Activated CD8-positive, alpha-beta memory T cell treated with anti-CD3 and anti-CD28 coated beads for 36 hours (primary cell): ENCODE results near the gene FAM110D. TPM values are rescaled to one million over a fixed set of nuclear protein-coding genes. Genes with fewer than 3 reads are reported as not detected.

Experiments
- CTCF ChIA-PET: fragments of 350-600 bp; sonication (Branson Sonifier 250); formaldehyde crosslinking; loops from one replicate; lab custom pipeline; 2021; ENCODE audit warnings: antibody characterized with exemption; lab: Charles Lee
- POLR2A ChIA-PET: fragments of 350-600 bp; sonication (Branson Sonifier 250); formaldehyde crosslinking; loops from one replicate; lab custom pipeline; 2021; ENCODE audit warnings: antibody characterized with exemption; lab: Charles Lee
- total RNA-seq, 2 experiments: library from RNA; stranded (reverse); gene quantifications; one replicate each; pipeline ENCODE4 v1.2.3, GENCODE V29; 2021

Gene FAM110D
- total RNA-seq, 2 experiments from 2014 or later: not detected

GRCh38 chr1:26197813-26198212 is 38.9 kb downstream of the FAM110D start:
- POLR2A ChIA-PET: no interaction called here
- CTCF ChIA-PET: no interaction called here

- POLR2A ChIA-PET: no interaction called here
- CTCF ChIA-PET: interaction anchor here (1.4 kb wide), 1 partner anchor 33 kb away, joined by 5 read pairs; the partner anchor contains the start of gene CEP85
These were observed 41.5 kb downstream of the FAM110D start for GRCh38 chr1:26200413-26200812.

- ChIA-PET CTCF (interaction anchor here (0.6 to 2.3 kb wide), 3 partner anchors 30 to 118 kb away, joined by 3 to 6 read pairs (median 3); partner anchors contain the start of gene CEP85), POLR2A (no interaction called here)
These were observed 44.9 kb downstream of the FAM110D start for GRCh38 chr1:26203642-26204318.

- POLR2A ChIA-PET: no interaction called here
- CTCF ChIA-PET: interaction anchor here (0.6 to 1.8 kb wide), 2 partner anchors 24 to 186 kb away, joined by 4 to 5 read pairs; partner anchors contain the start of gene CEP85
These were observed 51.4 kb downstream of the FAM110D start for GRCh38 chr1:26210147-26210870.

GRCh38 chr1:26212726-26213125 is 53.8 kb downstream of the FAM110D start:
- ChIA-PET CTCF (interaction anchor here (0.6 kb wide), 1 partner anchor 17 kb away, joined by 5 read pairs; no protein-coding TSS in a partner anchor), POLR2A (interaction anchor here (0.8 kb wide), 1 partner anchor 11 kb away, joined by 3 read pairs; no protein-coding TSS in a partner anchor)

GRCh38 chr1:26213335-26213905 is 54.5 kb downstream of the FAM110D start:
- POLR2A ChIA-PET: interaction anchor here (0.7 kb wide), 1 partner anchor 22 kb away, joined by 3 read pairs; no protein-coding TSS in a partner anchor

More at GRCh38 chr1:26213335-26213905, 54.5 kb downstream of the FAM110D start:
- CTCF ChIA-PET: no interaction called here

Other genes starting within 250 kb of the FAM110D start
- 1 to 10 TPM; 8.2 to 10.0 TPM for gene PAFAH2, start 161.0 kb upstream of the FAM110D start, total RNA-seq
- not detected for gene EXTL1, start 137.3 kb upstream of the FAM110D start, total RNA-seq
- gene SLC30A2, start 113.0 kb upstream of the FAM110D start, total RNA-seq: not detected
- gene TRIM63, start 91.4 kb upstream of the FAM110D start, total RNA-seq: not detected
- gene PDIK1L, start 47.3 kb upstream of the FAM110D start, total RNA-seq: 10 to 100 TPM; 15.4 to 15.7 TPM
- gene C1orf232, start 9.9 kb downstream of the FAM110D start, total RNA-seq: not detected
- gene ZNF593, start 10.8 kb downstream of the FAM110D start, total RNA-seq: 10 to 100 TPM; 84.2 to 84.8 TPM
- not detected for gene ZNF593OS, start 12.8 kb downstream of the FAM110D start, total RNA-seq
- gene CNKSR1, start 18.4 kb downstream of the FAM110D start, total RNA-seq: 1 to 10 TPM in 1 of 2 experiments, under 1 TPM in 1; 0.84 to 1.1 TPM
- gene CATSPER4, start 31.5 kb downstream of the FAM110D start, total RNA-seq: not detected
- gene CEP85, start 75.1 kb downstream of the FAM110D start, total RNA-seq: 10 to 100 TPM; 32.5 to 33.6 TPM
- gene SH3BGRL3, start 121.0 kb downstream of the FAM110D start, total RNA-seq: 100 to 1,000 TPM; 399 to 416 TPM
- gene UBXN11, start 147.6 kb downstream of the FAM110D start, total RNA-seq: 10 to 100 TPM; 27.6 to 27.8 TPM
- gene CD52, start 158.9 kb downstream of the FAM110D start, total RNA-seq: 100 to 1,000 TPM; 252 to 254 TPM
- 1 to 10 TPM; 2.8 to 2.9 TPM for gene CRYBG2, start 195.1 kb downstream of the FAM110D start, total RNA-seq
- gene ZNF683, start 213.7 kb downstream of the FAM110D start, total RNA-seq: 1 to 10 TPM in 1 of 2 experiments, under 1 TPM in 1; 0.94 to 1.6 TPM